GM21737 (cell line): Measurements from ENCODE around the gene VRTN.
"Not testable (repeated sequence)": the region's sequence is repeated elsewhere in the genome, so short reads cannot be mapped to it uniquely, and the experiment has no call there.

ENCODE experiments used
- ATAC-seq: cut with Tn5 transposase; IDR thresholded peaks from one replicate; pipeline ENCODE4 v1.9.1; 2021; ENCODE audit warnings: mild to moderate bottlenecking, moderate library complexity; ENCODE audit not compliant: unreplicated experiment

Gene VRTN

DNA sequence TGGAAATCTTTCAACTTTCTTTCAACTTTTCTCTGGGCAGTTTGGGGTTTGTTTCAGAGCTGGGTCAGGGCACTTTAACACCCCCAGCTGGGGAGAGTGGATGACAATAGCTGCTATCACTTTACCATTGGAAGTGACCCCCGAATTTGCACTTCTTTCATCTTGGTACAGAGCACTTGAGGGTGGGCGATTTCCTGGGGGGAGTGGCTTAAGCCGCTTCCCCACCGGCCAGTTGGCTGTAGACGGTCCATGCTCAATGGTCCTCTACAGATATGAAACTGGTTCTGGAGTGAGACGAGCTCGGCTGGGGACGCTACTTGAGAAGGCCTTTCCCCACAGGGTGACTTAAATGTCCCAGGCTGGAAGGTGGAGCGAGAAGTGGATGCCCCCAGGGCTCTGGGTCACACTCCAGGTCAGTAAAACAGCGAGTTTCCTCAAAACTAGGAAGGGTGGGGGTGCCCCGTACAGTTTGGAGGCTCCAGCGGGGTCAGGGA is at the start of gene VRTN:
Gene VRTN (plus strand): TSS at position 231 of the 494 bp plus-strand sequence. CDS start 8,313 bp downstream, outside the sequence.
- ATAC-seq, result no peak

DNA sequence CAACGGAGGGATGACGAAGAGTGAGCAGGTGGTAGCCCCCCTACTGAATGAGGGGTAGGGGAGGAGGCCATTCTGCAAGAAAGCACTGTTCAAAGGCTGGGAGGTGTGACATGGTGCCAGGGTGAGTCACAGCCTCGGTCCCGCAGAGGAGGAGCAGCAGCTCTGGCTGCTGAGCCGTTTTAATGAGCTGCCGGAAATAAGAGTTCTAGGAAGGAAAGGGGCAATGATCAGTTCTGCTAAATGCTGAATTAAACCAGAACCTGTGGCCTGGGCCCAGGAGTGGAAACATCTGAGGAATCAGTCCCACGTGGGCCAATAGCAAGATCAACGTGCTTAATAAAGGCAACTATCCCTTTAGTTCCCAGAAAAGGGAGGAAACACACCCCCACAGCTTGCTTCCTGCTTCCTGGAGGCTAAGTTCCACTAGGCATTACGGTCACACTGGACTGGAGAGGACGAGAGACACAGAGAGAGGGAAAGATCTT is 49.2 kb upstream of the VRTN start:
- no peak for ATAC-seq

GRCh38 chr14:74301594-74302151 is 46.6 kb upstream of the VRTN start:
- ATAC-seq, result no peak

- ATAC-seq, result no peak
Measured at GRCh38 chr14:74302152-74302628, 46.1 kb upstream of the VRTN start.

DNA sequence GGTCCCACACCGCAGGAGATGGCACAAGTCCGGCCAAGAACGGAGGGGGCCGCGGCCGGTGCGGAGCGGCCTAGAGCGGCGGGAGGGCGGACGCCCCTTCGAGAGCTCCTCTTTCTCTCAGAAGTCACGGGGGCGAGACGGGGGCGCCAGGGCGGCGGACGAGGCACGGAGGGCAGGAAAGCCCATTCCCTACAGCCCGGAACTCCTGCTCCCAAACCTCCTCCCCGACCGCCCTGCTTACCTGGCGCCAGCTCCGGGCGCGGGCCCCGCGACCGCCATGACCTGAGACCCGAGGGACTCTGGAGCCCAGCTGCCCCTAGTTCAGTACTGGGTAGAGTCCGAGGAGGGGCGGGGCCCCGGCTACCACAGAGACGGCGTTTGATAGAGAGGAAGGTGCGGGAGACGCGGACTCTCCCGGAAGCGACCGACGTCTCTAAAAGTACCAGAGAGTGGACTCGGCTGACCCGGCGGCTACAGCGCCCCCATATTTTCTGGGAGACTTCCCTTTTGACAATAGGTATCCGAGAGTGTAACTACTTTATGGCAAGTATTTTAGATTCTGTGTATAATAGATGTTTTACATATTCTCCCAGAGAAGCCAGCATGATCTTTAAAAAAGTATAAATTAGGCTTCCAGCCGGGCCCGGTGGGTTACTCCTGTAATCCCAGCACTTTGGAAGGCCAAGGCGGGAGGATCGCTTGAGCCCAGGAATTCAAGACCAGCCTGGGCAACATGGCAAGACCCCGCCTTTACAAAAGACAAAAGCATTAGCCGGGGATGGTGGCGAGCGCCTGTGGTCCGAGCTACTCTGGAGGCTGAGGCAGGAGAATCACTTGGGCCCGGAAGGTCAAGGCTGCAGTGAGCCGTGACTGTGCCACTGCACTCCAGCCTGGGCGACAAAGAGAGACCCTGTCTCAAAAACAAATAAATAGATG is 45.4 kb upstream of the VRTN start, which contains the start of gene ABCD4:
Gene ABCD4 (minus strand): TSS at position 301 of the 936 bp plus-strand sequence. CDS start 22 bp downstream, at position 279.
- peak; percentile 97 for ATAC-seq

DNA sequence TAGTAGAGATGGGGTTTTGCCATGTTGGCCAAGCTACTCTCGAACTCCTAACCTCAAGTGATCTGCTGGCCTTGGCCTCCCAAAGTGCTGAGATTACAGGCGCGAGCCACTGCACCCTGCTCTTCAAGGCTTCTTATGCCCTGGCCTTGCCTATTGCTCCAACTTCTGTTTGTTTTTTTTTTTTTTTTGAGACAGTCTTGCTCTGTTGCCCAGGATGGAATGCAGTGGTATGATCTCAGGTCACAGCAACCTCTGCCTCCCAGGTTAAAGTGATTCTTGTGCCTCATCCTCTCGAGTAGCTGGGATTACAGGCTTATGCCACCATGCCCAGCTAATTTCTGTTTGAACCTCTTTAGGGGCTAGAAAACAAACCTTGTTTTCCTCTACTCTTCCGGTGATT is 39.6 kb upstream of the VRTN start:
- ATAC-seq, result no peak

GRCh38 chr14:74309125-74310022 is 38.9 kb upstream of the VRTN start:
- no peak for ATAC-seq

- ATAC-seq, result no peak
Measured at GRCh38 chr14:74312161-74312560, 36.1 kb upstream of the VRTN start.

- ATAC-seq, result no peak
Measured at GRCh38 chr14:74313601-74314000, 34.7 kb upstream of the VRTN start.

- no peak for ATAC-seq
Measured at GRCh38 chr14:74314576-74314975, 33.7 kb upstream of the VRTN start.

- ATAC-seq, result no peak
Measured at GRCh38 chr14:74324931-74325361, 23.3 kb upstream of the VRTN start.

DNA sequence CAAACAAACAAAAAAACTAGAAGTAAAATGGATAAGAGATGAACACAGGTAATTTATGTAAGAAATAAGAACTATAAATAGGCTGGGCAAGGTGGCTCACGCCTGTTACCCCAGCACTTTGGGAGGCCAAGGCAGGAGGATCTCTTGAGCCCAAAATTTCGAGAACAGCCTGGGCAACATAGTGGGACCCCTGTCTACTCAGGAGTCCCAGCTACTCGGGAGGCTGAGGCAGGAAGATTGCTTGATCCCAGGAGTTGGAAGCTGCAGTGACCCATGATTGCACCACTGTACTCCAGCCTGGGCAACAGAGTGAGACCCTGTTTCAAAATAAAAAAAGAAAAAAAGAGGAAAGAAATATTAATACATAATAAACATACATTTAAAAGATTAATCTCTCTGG is 22.8 kb upstream of the VRTN start:
- no peak for ATAC-seq

DNA sequence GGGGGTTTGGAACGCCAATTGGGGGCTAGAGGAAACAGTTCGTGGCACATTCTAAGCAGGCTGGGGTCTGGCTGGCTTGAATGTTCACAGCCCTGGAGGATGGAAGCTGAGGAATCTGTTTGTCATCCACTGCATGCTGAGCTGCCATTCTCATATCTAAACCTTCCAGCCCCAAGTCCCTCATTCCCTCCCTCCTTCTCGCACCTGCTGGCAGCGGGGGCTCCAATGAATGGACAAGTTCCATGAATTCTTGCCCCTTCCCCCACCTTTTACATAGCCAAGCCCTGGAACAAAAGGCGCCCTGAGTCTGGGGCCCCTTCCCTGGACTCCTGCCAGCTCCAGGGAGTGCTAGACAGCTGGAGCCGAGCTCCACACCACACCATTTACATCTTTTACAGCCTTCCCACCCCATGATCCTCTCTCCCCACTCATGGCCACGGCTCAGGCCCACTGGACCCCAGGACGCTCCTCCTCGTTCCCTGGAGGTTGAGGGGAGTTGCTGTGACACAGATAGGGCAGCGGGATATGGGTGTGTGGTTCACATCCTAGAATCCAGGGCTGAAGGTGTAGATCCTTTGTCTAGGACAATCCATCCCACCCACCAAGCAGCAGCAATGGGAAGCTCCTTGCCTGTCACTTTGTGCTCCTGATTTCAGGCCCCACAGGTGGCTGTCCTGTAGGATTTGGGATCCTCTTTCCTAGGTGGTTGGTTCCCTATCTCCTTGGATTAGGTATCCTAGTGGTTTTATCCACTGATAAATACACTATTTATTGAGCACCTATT is 21.7 kb upstream of the VRTN start:
- no peak for ATAC-seq

DNA sequence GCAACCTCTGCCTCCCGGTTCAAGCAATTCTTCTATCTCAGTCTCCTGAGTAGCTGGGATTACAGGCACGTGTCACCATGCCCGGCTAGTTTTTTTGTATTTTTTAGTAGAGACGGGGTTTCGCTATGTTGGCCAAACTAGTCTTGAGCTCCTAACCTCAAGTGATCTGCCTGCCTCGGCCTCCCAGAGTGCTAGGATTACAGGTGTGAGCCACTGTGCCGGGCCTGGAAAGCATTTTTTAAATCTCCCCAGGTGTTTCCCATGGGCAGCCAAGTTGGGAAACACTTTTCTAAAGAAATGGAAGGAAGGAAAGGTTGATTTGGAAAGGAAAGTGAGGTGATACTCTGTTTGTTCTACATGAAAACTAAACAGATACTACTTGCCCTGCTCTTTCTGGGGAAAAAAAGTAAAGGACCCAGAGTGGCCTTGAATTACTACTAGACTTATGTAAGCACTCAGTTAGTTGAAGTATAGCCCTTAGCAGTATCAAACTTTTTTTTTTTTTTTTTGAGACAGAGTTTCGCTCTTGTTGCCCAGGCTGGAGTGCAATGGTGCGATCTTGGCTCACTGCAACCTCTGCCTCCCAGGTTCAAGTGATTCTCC is 18.2 kb upstream of the VRTN start:
- not testable (repeated sequence) for ATAC-seq

DNA sequence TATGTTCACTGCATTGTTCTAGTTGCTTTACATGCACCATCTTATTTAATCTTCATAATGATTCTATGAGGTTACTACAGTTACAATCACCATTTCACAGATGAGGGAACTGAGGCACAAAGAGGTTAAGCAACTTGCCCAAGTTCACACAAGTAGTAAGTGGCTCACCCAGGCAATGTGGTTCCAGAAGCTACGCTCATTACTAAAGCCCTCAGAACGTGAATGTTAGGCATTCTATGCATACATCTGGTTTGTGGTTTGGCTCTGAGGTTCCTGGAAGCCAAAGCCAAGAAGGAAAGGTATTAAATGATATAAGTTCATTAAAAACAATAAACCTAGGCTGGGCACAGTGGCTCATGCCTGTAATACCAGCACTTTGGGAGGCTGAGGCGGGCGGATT is 14.4 kb upstream of the VRTN start:
- no peak for ATAC-seq

- no peak for ATAC-seq
Measured at GRCh38 chr14:74346341-74346740, 1.9 kb upstream of the VRTN start.

DNA sequence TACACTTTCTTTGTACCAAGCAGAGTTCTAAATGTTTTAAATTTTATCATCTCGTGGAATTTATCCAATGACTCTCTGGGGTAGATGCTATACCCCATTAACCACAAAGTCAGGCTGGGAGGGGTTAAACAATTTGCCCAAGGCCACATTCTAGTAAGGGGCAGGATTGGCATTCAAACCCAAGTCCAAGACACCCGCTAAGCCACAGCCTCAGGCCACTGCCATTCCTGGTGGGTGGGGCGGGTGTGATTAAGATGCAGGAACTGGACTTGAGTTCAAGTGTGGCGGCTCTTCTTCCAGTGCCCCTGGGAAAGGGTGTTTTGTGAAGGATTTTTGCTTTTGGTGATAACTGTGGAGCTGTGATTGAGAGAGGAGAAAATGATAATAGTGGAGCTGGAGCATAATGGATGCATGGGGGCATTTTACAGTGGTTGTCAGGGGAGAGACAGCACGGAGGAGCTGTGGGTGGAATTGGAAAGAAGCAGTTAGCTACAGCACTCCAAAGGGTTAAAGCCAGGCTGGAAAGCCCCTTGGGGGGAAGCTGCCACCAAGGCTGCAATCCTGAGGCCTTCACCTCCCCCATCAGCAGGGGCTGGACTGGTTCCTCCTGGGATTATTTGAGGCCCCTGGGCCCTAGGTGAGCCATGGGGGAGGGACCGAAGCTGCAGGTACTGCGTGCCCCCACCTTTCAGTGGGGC is 1.0 kb upstream of the VRTN start:
- ATAC-seq, result no peak

DNA sequence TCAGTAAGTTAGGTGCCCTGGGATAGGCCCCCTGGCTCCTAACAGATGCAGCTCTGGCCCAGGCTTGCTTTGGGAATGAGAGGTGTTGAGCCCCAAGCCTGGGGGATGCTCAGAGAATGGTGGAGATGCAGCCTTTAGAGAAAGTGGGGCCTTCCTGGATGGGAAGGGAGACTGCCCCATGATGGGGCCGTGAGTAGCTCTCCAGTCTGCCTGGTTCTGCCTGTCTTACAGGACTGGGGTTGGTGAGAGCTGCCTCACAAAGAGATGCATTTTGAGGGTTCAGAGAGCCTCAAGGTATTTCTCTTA is 523 bp upstream of the VRTN start:
- ATAC-seq, result no peak
